Uterus (tissue), 4 donors: ENCODE measurements around the gene OR51A7. TPM values are rescaled to one million over a fixed set of nuclear protein-coding genes. Genes with fewer than 3 reads are reported as not detected.

Experiments
- DNase-seq, 2 donors: peaks; one replicate each; pipeline ENCODE4 v3.0.0-alpha.2; 2019 to 2020
- H3K27ac ChIP-seq, 2 donors: fragments of 200-600 bp; sonication (generic); 1 replicate in 1 of 2; 2 replicates in 1 of 2; pipeline ENCODE4 v1.5.1; 2016 to 2018
- H3K27me3 ChIP-seq, 2 donors: fragments of 200-600 bp; sonication (generic); one replicate each; pipeline ENCODE4 v1.5.1; 2018 to 2019; ENCODE audit warnings: control low read depth in 1 of 2
- H3K36me3 ChIP-seq, 2 donors: fragments of 200-600 bp; sonication (generic); one replicate each; pipeline ENCODE4 v1.5.1; 2019; ENCODE audit warnings: control low read depth in 1 of 2
- H3K4me1 ChIP-seq, 2 donors: fragments of 200-600 bp; sonication (generic); one replicate each; pipeline ENCODE4 v1.5.1; 2018 to 2019; ENCODE audit warnings: control low read depth in 1 of 2
- H3K4me3 ChIP-seq, 2 donors: fragments of 200-600 bp; sonication (generic); 1 replicate in 1 of 2; 2 replicates in 1 of 2; pipeline ENCODE4 v1.5.1; 2018 to 2019; ENCODE audit warnings: mild to moderate bottlenecking in 1 of 2
- H3K9me3 ChIP-seq, 2 donors: fragments of 200-600 bp; sonication (generic); one replicate each; pipeline ENCODE4 v1.5.1; 2019; ENCODE audit warnings: control low read depth in 1 of 2
- POLR2A ChIP-seq, 2 donors: fragments of 450-650 bp; IDR thresholded peaks; one replicate each; pipeline ENCODE4 v1.6.1; 2016; ENCODE audit warnings: antibody characterized with exemption in 2 of 2, mild to moderate bottlenecking in 1 of 2, moderate library complexity in 1 of 2
- intact Hi-C: fragments of 100-400 bp; cut with DNase I; formaldehyde crosslinking; loops from one replicate; pipeline ENCODE4 v1.15.1; 2023; ENCODE audit warnings: low total_unique reads
- total RNA-seq, 4 donors: library from RNA; depleted of rRNA in 3 of 4; stranded (reverse); fragments of >200 nt in 3 of 4; gene quantifications; one replicate each; pipeline versions ENCODE4 v1.1.0 to v1.2.4, GENCODE V29; 2014 to 2023
- TF ChIP-seq, protein P1 (sequence below), 4 experiments: fragments of 200-600 bp in 2 of 4; fragments of 450-650 bp in 2 of 4; sonication (generic) in 2 of 4; IDR thresholded peaks; one replicate each; pipeline ENCODE4 v1.5.1; 2016 to 2019; ENCODE audit warnings: antibody characterized with exemption in 4 of 4, mild to moderate bottlenecking in 2 of 4, moderate library complexity in 1 of 4
- donor health status: DM: yes; HTN: yes; CAD: no.

The OR51A7 gene
- total RNA-seq, 4 donors from 2014 or later: not detected

DNA sequence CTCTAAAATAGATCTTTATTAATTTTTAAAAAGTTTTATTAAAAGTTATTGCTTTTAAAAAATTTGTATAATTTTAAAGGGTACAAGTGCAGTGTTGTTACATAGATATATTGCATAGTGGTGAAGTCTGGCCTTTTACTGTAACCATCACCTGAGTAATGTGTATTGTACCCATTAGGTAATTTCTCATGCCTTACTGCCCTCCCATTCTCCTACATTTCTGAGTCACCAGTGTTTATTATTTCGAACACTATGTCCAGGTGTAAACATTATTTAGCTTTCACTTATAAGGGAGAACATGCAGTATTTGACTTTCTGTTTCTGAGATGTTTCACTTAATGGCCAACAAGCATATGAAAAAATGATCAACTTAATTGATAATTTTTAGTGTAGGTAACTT lies 18.2 kb downstream of the OR51A7 start:
- Histone ChIP-seq H3K27me3 (no peaks in the 10 kb centered on the region), H3K9me3 (no peaks in the 10 kb centered on the region), H3K4me3 (no peak overlapping the region), H3K4me1 (no peaks in the 10 kb centered on the region), H3K27ac (no peak overlapping the region), H3K36me3 (no peaks in the 10 kb centered on the region)
- no peak for TF ChIP-seq POLR2A (IDR thresholded peaks at IDR 0.05)
- TF ChIP-seq, protein P1, sequence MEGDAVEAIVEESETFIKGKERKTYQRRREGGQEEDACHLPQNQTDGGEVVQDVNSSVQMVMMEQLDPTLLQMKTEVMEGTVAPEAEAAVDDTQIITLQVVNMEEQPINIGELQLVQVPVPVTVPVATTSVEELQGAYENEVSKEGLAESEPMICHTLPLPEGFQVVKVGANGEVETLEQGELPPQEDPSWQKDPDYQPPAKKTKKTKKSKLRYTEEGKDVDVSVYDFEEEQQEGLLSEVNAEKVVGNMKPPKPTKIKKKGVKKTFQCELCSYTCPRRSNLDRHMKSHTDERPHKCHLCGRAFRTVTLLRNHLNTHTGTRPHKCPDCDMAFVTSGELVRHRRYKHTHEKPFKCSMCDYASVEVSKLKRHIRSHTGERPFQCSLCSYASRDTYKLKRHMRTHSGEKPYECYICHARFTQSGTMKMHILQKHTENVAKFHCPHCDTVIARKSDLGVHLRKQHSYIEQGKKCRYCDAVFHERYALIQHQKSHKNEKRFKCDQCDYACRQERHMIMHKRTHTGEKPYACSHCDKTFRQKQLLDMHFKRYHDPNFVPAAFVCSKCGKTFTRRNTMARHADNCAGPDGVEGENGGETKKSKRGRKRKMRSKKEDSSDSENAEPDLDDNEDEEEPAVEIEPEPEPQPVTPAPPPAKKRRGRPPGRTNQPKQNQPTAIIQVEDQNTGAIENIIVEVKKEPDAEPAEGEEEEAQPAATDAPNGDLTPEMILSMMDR (IDR thresholded peaks at IDR 0.05): no peak
- DNase-seq: no peak
- intact Hi-C loops: no loop called here

- H3K4me3 ChIP-seq: no peak overlapping the region
- H3K36me3 ChIP-seq: no peaks in the 10 kb centered on the region
- H3K27me3 ChIP-seq: no peaks in the 10 kb centered on the region
- TF ChIP-seq POLR2A (IDR thresholded peaks at IDR 0.05): no peak
- TF ChIP-seq, protein P1 (IDR thresholded peaks at IDR 0.05): no peak
- H3K27ac ChIP-seq: no peak overlapping the region
- H3K4me1 ChIP-seq: no peaks in the 10 kb centered on the region
- intact Hi-C loops: no loop called here
- no peaks in the 10 kb centered on the region for H3K9me3 ChIP-seq
- DNase-seq: no peak
Observed at GRCh38 chr11:4922304-4922703, 18.7 kb downstream of the OR51A7 start.

DNA sequence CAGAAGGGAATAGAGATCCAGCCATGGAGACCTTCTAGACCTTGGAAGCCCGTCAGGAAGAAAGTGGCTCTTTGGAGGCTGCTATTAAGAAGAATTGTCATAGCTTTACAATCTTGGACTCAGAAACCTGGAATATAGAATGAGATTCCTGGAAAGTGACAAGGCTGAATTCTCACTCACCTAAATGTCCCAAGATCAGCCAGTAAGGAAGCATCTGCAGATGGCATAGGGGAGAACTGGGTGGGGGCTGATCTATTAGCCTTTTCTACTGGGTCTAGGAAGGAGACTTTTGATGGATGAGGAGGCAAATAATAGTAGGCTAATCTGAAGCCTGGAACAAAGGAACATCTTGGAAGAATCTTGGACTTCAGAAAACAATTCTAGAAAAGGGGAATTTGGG lies 20.7 kb downstream of the OR51A7 start, which contains the start of gene OR51G1:
OR51G1 (minus strand) TSS at position 101 of the 400 bp plus-strand sequence; CDS start at position 101, 0 bp downstream.
- Histone ChIP-seq H3K4me1 (no peaks in the 10 kb centered on the region), H3K27ac (no peak within 1 kb of the TSS), H3K27me3 (no peaks in the 10 kb centered on the region), H3K36me3 (no peaks in the 10 kb centered on the region), H3K4me3 (no peak within 1 kb of the TSS), H3K9me3 (no peaks in the 10 kb centered on the region)
- no peak for DNase-seq
- TF ChIP-seq, protein P1 (IDR thresholded peaks at IDR 0.05): no peak
- TF ChIP-seq POLR2A (IDR thresholded peaks at IDR 0.05): no peak
- intact Hi-C loops: no loop called here

DNA sequence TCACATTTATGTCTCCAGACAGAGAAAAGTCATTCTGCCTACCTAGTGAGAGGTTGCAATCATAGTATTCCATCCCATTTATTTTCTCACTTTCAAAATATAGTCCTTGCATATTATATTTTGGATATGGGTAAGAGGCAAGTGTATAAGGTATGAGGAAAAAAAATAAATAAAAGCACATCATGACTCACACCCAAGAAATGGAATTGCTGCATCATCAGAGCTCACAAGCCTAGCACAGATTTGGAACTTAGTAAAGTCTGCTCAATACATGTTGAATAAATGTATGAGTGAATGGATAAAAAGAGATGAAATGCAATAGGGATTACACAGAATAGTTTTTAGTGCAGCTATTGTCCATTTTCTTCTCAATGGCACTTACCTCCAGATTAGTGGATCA lies 23.0 kb downstream of the OR51A7 start:
- Histone ChIP-seq H3K27ac (no peak overlapping the region), H3K9me3 (no peaks in the 10 kb centered on the region), H3K4me1 (no peaks in the 10 kb centered on the region), H3K36me3 (no peaks in the 10 kb centered on the region), H3K4me3 (no peak overlapping the region), H3K27me3 (no peaks in the 10 kb centered on the region)
- no peak for DNase-seq
- intact Hi-C loops: no loop called here
- TF ChIP-seq, protein P1 (IDR thresholded peaks at IDR 0.05): no peak
- TF ChIP-seq POLR2A (IDR thresholded peaks at IDR 0.05): no peak

DNA sequence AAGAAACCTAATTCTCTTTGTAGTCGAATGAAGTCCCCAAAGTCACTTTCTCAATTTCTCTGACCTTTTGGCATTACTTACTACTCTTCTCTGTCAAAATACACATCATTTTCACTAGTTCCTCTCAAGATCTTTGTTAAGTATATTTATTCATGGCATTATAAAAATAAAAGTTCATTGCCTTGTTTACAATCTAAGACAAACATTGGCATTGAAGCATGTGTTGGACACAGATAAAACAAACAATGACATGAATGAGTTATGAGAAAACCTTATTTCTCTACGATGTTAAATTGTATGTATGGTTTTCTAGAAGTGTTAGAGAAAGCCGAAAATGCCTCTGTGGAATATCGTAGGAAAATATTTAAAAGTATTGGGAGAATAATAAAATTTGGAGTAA lies 29.2 kb downstream of the OR51A7 start:
- intact Hi-C loops: no loop called here
- H3K27me3 ChIP-seq: no peaks in the 10 kb centered on the region
- H3K9me3 ChIP-seq: no peaks in the 10 kb centered on the region
- H3K4me3 ChIP-seq: no peak overlapping the region
- H3K27ac ChIP-seq: no peak overlapping the region
- no peaks in the 10 kb centered on the region for H3K4me1 ChIP-seq
- no peak for DNase-seq
- H3K36me3 ChIP-seq: no peaks in the 10 kb centered on the region
- TF ChIP-seq POLR2A (IDR thresholded peaks at IDR 0.05): no peak
- TF ChIP-seq, protein P1 (IDR thresholded peaks at IDR 0.05): no peak
